ENCODE data around the gene TRIM44. TPM values are rescaled to one million over a fixed set of nuclear protein-coding genes. Genes with fewer than 3 reads are reported as not detected.

TRIM44 gene
- total RNA-seq, 4 donors from 2014 or later: 24.6 to 54.2 (median 35.8) TPM

- no peak overlapping the region for H3K27ac ChIP-seq
- H3K4me3 ChIP-seq (replicated peaks in 1 of 3): no peak overlapping the region
- H3K27me3 ChIP-seq: no peaks in the 10 kb centered on the region
- 93% methylated on average over 3 of the region's 3 CpGs for WGBS, 2 donors
- DNase-seq: no peak
- intact Hi-C loops (cut with DNase I): no loop called here
- no peak for TF ChIP-seq CTCF (IDR thresholded peaks at IDR 0.05)
- TF ChIP-seq POLR2A (IDR thresholded peaks at IDR 0.05): no peak
- H3K9me3 ChIP-seq: no peaks in the 10 kb centered on the region
- H3K36me3 ChIP-seq: peaks cover 0 to 5% of the 10 kb centered on the region in 2 donors
- H3K4me1 ChIP-seq: no peaks in the 10 kb centered on the region
Observed at GRCh38 chr11:35802221-35802620, 139.6 kb downstream of the TRIM44 start.

- no peaks in the 10 kb centered on the region for H3K9me3 ChIP-seq
- no peak for DNase-seq
- H3K36me3 ChIP-seq: peaks cover 0 to 5% of the 10 kb centered on the region in 2 donors
- intact Hi-C loops (cut with DNase I): no loop called here
- TF ChIP-seq CTCF (IDR thresholded peaks at IDR 0.05): no peak
- TF ChIP-seq POLR2A (IDR thresholded peaks at IDR 0.05): no peak
- H3K4me3 ChIP-seq (replicated peaks in 1 of 3): no peak overlapping the region
- WGBS, 2 donors: 95 to 98% methylated on average over 3 of the region's 3 CpGs
- no peaks in the 10 kb centered on the region for H3K27me3 ChIP-seq
- H3K27ac ChIP-seq: no peak overlapping the region
- H3K4me1 ChIP-seq: no peaks in the 10 kb centered on the region
Observed at GRCh38 chr11:35802672-35803071, 140.1 kb downstream of the TRIM44 start.

GRCh38 chr11:35803115-35803514, 140.5 kb downstream of the TRIM44 start:
- 63 to 64% methylated on average over 3 of the region's 3 CpGs for WGBS, 2 donors
- no peak for DNase-seq
- no peak overlapping the region for H3K4me3 ChIP-seq (replicated peaks in 1 of 3)
- H3K4me1 ChIP-seq: no peaks in the 10 kb centered on the region
- intact Hi-C loops (cut with DNase I): no loop called here
- H3K9me3 ChIP-seq: no peaks in the 10 kb centered on the region
- no peaks in the 10 kb centered on the region for H3K27me3 ChIP-seq
- H3K36me3 ChIP-seq: peaks cover 0 to 5% of the 10 kb centered on the region in 2 donors
- no peak overlapping the region for H3K27ac ChIP-seq
- TF ChIP-seq POLR2A (IDR thresholded peaks at IDR 0.05): no peak
- no peak for TF ChIP-seq CTCF (IDR thresholded peaks at IDR 0.05)

GRCh38 chr11:35804451-35805040, 142.0 kb downstream of the TRIM44 start:
- DNase-seq: no peak
- 85 to 86% methylated on average over 3 of the region's 3 CpGs for WGBS, 2 donors
- no peaks in the 10 kb centered on the region for H3K4me1 ChIP-seq
- H3K4me3 ChIP-seq (replicated peaks in 1 of 3): no peak overlapping the region
- TF ChIP-seq CTCF (IDR thresholded peaks at IDR 0.05) (no peak), POLR2A (IDR thresholded peaks at IDR 0.05) (no peak)
- no peak overlapping the region for H3K27ac ChIP-seq
- peaks cover 0 to 5% of the 10 kb centered on the region in 2 donors for H3K36me3 ChIP-seq
- intact Hi-C loops (cut with DNase I): no loop called here
- no peaks in the 10 kb centered on the region for H3K27me3 ChIP-seq
- no peaks in the 10 kb centered on the region for H3K9me3 ChIP-seq

GRCh38 chr11:35809561-35809960, 147.0 kb downstream of the TRIM44 start:
- H3K36me3 ChIP-seq: peaks cover 0 to 5% of the 10 kb centered on the region in 2 donors
- TF ChIP-seq POLR2A (IDR thresholded peaks at IDR 0.05) (no peak), CTCF (IDR thresholded peaks at IDR 0.05) (no peak)
- 73 to 75% methylated on average over 4 of the region's 4 CpGs for WGBS, 2 donors
- intact Hi-C loops (cut with DNase I): no loop called here
- no peak for DNase-seq
- H3K27ac ChIP-seq: no peak overlapping the region
- no peak overlapping the region for H3K4me3 ChIP-seq (replicated peaks in 1 of 3)
- no peaks in the 10 kb centered on the region for H3K9me3 ChIP-seq
- no peaks in the 10 kb centered on the region for H3K27me3 ChIP-seq
- no peaks in the 10 kb centered on the region for H3K4me1 ChIP-seq

Data from thyroid gland (tissue), 4 donors.